SJSA1 (cell line): ENCODE data around the gene SEC61A2. TPM values are rescaled to one million over a fixed set of nuclear protein-coding genes. Genes with fewer than 3 reads are reported as not detected.

Experiments used
- DNase-seq, 2 experiments: peaks; one replicate each; pipeline ENCODE4 v3.0.0-alpha.2; 2015 to 2020; ENCODE audit warnings: low spot score in 2 of 2, low read depth in 1 of 2
- H3K27ac ChIP-seq: fragments of 250-450 bp; sonication (Bioruptor Pico); 2 replicates; pipeline ENCODE4 v1.5.1; 2020; ENCODE audit warnings: mild to moderate bottlenecking, moderate library complexity
- H3K27me3 ChIP-seq: fragments of 250-450 bp; sonication (Bioruptor Pico); replicated peaks from 2 replicates; pipeline ENCODE4 v1.5.1; 2020; ENCODE audit warnings: mild to moderate bottlenecking, moderate library complexity
- H3K36me3 ChIP-seq: fragments of 250-450 bp; sonication (Bioruptor Pico); 2 replicates; pipeline ENCODE4 v1.5.1; 2020; ENCODE audit warnings: mild to moderate bottlenecking
- H3K4me1 ChIP-seq: fragments of 250-450 bp; sonication (Bioruptor Pico); replicated peaks from 2 replicates; pipeline ENCODE4 v1.6.1; 2021; ENCODE audit warnings: mild to moderate bottlenecking
- H3K4me3 ChIP-seq: fragments of 250-450 bp; sonication (Bioruptor Pico); 2 replicates; pipeline ENCODE4 v1.5.1; 2020; ENCODE audit warnings: mild to moderate bottlenecking
- H3K9me3 ChIP-seq: fragments of 250-450 bp; sonication (Bioruptor Pico); replicated peaks from 2 replicates; pipeline ENCODE4 v1.5.1; 2020; ENCODE audit warnings: mild to moderate bottlenecking
- total RNA-seq: library from RNA; depleted of rRNA; stranded (reverse); fragments of >200 nt; shearing (Covaris generic); gene quantifications from 2 replicates; pipeline ENCODE4 v1.2.3, GENCODE V29; 2014

SEC61A2 gene
- total RNA-seq, 1 experiment from 2014 or later, result 7.7 TPM

GRCh38 chr10:12177642-12178041 lies 48.2 kb downstream of the SEC61A2 start:
- H3K36me3 ChIP-seq, result peaks cover 63% of the 10 kb centered on the region
- no peak overlapping the region for H3K27ac ChIP-seq
- H3K4me1 ChIP-seq, result no peaks in the 10 kb centered on the region
- H3K9me3 ChIP-seq, result no peaks in the 10 kb centered on the region
- no peak for DNase-seq
- H3K27me3 ChIP-seq, result no peaks in the 10 kb centered on the region
- no peak overlapping the region for H3K4me3 ChIP-seq

- H3K4me1 ChIP-seq, result no peaks in the 10 kb centered on the region
- DNase-seq, result no peak
Observed at GRCh38 chr10:12179606-12180170, 50.2 kb downstream of the SEC61A2 start.

GRCh38 chr10:12180221-12180974 lies 50.9 kb downstream of the SEC61A2 start:
- Histone ChIP-seq H3K36me3 (peaks cover 54% of the 10 kb centered on the region), H3K27ac (no peak overlapping the region), H3K4me1 (no peaks in the 10 kb centered on the region), H3K9me3 (no peaks in the 10 kb centered on the region), H3K4me3 (no peak overlapping the region), H3K27me3 (no peaks in the 10 kb centered on the region)
- no peak for DNase-seq

More at GRCh38 chr10:12179606-12180170, 50.2 kb downstream of the SEC61A2 start:
- H3K36me3 ChIP-seq, result peaks cover 54% of the 10 kb centered on the region
- no peaks in the 10 kb centered on the region for H3K27me3 ChIP-seq
- H3K9me3 ChIP-seq, result no peaks in the 10 kb centered on the region
- no peak overlapping the region for H3K27ac ChIP-seq
- H3K4me3 ChIP-seq, result no peak overlapping the region

- no peaks in the 10 kb centered on the region for H3K9me3 ChIP-seq
- no peak overlapping the region for H3K4me3 ChIP-seq
- H3K27me3 ChIP-seq, result no peaks in the 10 kb centered on the region
- H3K27ac ChIP-seq, result no peak overlapping the region
- H3K36me3 ChIP-seq, result peaks cover 60% of the 10 kb centered on the region
- no peak for DNase-seq
- no peaks in the 10 kb centered on the region for H3K4me1 ChIP-seq
Observed at GRCh38 chr10:12181065-12181775, 51.7 kb downstream of the SEC61A2 start.

- H3K27ac ChIP-seq, result no peak overlapping the region
- no peaks in the 10 kb centered on the region for H3K27me3 ChIP-seq
- no peak for DNase-seq
- H3K4me3 ChIP-seq, result no peak overlapping the region
- H3K4me1 ChIP-seq, result no peaks in the 10 kb centered on the region
- H3K9me3 ChIP-seq, result no peaks in the 10 kb centered on the region
- peaks cover 54% of the 10 kb centered on the region for H3K36me3 ChIP-seq
Observed at GRCh38 chr10:12184165-12184564, 54.7 kb downstream of the SEC61A2 start.

- H3K9me3 ChIP-seq, result no peaks in the 10 kb centered on the region
- peaks cover 53% of the 10 kb centered on the region for H3K36me3 ChIP-seq
- no peak for DNase-seq
- H3K27me3 ChIP-seq, result no peaks in the 10 kb centered on the region
- no peak overlapping the region for H3K4me3 ChIP-seq
- H3K27ac ChIP-seq, result no peak overlapping the region
- peaks cover under 1% of the 10 kb centered on the region; the same call in 1 of the 2 replicates for H3K4me1 ChIP-seq
Observed at GRCh38 chr10:12186323-12186722, 56.8 kb downstream of the SEC61A2 start.

GRCh38 chr10:12187321-12187905 lies 57.9 kb downstream of the SEC61A2 start:
- peaks cover 48% of the 10 kb centered on the region for H3K36me3 ChIP-seq
- H3K27ac ChIP-seq, result no peak overlapping the region
- peaks cover 4% of the 10 kb centered on the region; the same call in 1 of the 2 replicates for H3K4me1 ChIP-seq
- no peaks in the 10 kb centered on the region for H3K9me3 ChIP-seq
- H3K27me3 ChIP-seq, result no peaks in the 10 kb centered on the region
- no peak overlapping the region for H3K4me3 ChIP-seq
- no peak for DNase-seq

- Histone ChIP-seq H3K27ac (no peak overlapping the region), H3K9me3 (no peaks in the 10 kb centered on the region), H3K4me1 (peaks cover 4% of the 10 kb centered on the region; the same call in 1 of the 2 replicates), H3K27me3 (no peaks in the 10 kb centered on the region), H3K36me3 (peaks cover 51% of the 10 kb centered on the region), H3K4me3 (no peak overlapping the region)
- DNase-seq, result no peak
Observed at GRCh38 chr10:12188656-12189055, 59.2 kb downstream of the SEC61A2 start.

- DNase-seq, result no peak
- Histone ChIP-seq H3K27me3 (no peaks in the 10 kb centered on the region), H3K4me3 (no peak overlapping the region), H3K9me3 (no peaks in the 10 kb centered on the region), H3K36me3 (peaks cover 55% of the 10 kb centered on the region), H3K27ac (no peak overlapping the region), H3K4me1 (peaks cover 10% of the 10 kb centered on the region)
Observed at GRCh38 chr10:12189426-12189825, 59.9 kb downstream of the SEC61A2 start.

- Histone ChIP-seq H3K9me3 (no peaks in the 10 kb centered on the region), H3K27me3 (no peaks in the 10 kb centered on the region), H3K27ac (no peak overlapping the region), H3K4me1 (peaks cover 13% of the 10 kb centered on the region), H3K36me3 (peaks cover 39% of the 10 kb centered on the region), H3K4me3 (no peak overlapping the region)
- DNase-seq, result no peak
Observed at GRCh38 chr10:12191715-12192114, 62.2 kb downstream of the SEC61A2 start.

- H3K9me3 ChIP-seq, result no peaks in the 10 kb centered on the region
- no peak overlapping the region for H3K4me3 ChIP-seq
- H3K27ac ChIP-seq, result no peak overlapping the region
- peaks cover 29% of the 10 kb centered on the region for H3K36me3 ChIP-seq
- H3K27me3 ChIP-seq, result no peaks in the 10 kb centered on the region
- DNase-seq, result no peak
- peaks cover 13% of the 10 kb centered on the region for H3K4me1 ChIP-seq
Observed at GRCh38 chr10:12193193-12193592, 63.7 kb downstream of the SEC61A2 start.

GRCh38 chr10:12194752-12195271 lies 65.3 kb downstream of the SEC61A2 start:
- Histone ChIP-seq H3K9me3 (no peaks in the 10 kb centered on the region), H3K27ac (peak overlapping the region; percentile 82; the same call in 1 of the 2 replicates), H3K36me3 (peaks cover 40% of the 10 kb centered on the region), H3K27me3 (no peaks in the 10 kb centered on the region), H3K4me1 (peaks cover 13% of the 10 kb centered on the region), H3K4me3 (peak overlapping the region; percentile 59)
- peak; percentile 31 to 48 for DNase-seq

- Histone ChIP-seq H3K36me3 (peaks cover 39% of the 10 kb centered on the region), H3K4me3 (peak overlapping the region; percentile 59), H3K9me3 (no peaks in the 10 kb centered on the region), H3K27me3 (no peaks in the 10 kb centered on the region), H3K27ac (peak overlapping the region; percentile 82), H3K4me1 (peaks cover 13% of the 10 kb centered on the region)
- DNase-seq, result no peak
Observed at GRCh38 chr10:12195281-12195602, 65.8 kb downstream of the SEC61A2 start.
